HepG2 (cell line): Measurements from ENCODE around the gene GRB10. TPM values are rescaled to one million over a fixed set of nuclear protein-coding genes. Genes with fewer than 3 reads are reported as not detected.

Source experiments
- MIXL1 ChIP-seq: IDR thresholded peaks from 2 replicates; pipeline ENCODE4 v1.6.1; 2016
- SNAPC2 ChIP-seq: sonication (generic); formaldehyde crosslinking; IDR thresholded peaks from 2 replicates; pipeline ENCODE4 v1.8.1; 2022; ENCODE audit warnings: mild to moderate bottlenecking, missing genetic modification reagents
- ZNF891 ChIP-seq: sonication (generic); formaldehyde crosslinking; IDR thresholded peaks from 2 replicates; pipeline ENCODE4 v1.5.0; 2020; ENCODE audit warnings: mild to moderate bottlenecking, missing genetic modification reagents
- ZSCAN21 ChIP-seq: sonication (generic); formaldehyde crosslinking; IDR thresholded peaks from 2 replicates; pipeline ENCODE4 v1.8.0; 2022; ENCODE audit warnings: mild to moderate bottlenecking, missing genetic modification reagents, moderate library complexity, borderline replicate concordance
- polyA plus RNA-seq, 8 experiments: library from polyadenylated mRNA; depleted of rRNA in 3 of 8; stranded (reverse) in 7 of 8; unstranded in 1 of 8; fragments of >200 nt; fragmentation: Illumina TruSeq in 4 of 8; extraction: Trizol in 4 of 8; gene quantifications; 2 replicates each; pipeline versions ENCODE4 v1.2.1 to v1.2.3, GENCODE V29; 2011 to 2016; ENCODE audit warnings: low read depth in 4 of 8, missing spikeins in 1 of 8, mixed read lengths in 1 of 8; ENCODE audit not compliant: insufficient read depth in 1 of 8
- total RNA-seq, 5 experiments: library from RNA; depleted of rRNA; stranded (reverse); fragments of >200 nt; fragmentation: Illumina TruSeq; extraction: Trizol; gene quantifications; 2 replicates each; pipeline ENCODE4 v1.2.3, GENCODE V29; 2016; ENCODE audit warnings: low read depth in 1 of 5
- TF ChIP-seq, protein P1 (sequence below): sonication (generic); formaldehyde crosslinking; IDR thresholded peaks from 2 replicates; pipeline ENCODE4 v1.4.0; 2020; ENCODE audit warnings: missing genetic modification reagents
- TF ChIP-seq, protein P2 (sequence below): sonication (generic); formaldehyde crosslinking; IDR thresholded peaks from 2 replicates; pipeline ENCODE4 v1.9.0; 2022; ENCODE audit warnings: low read depth, missing genetic modification reagents

The GRB10 gene
- total and polyA plus RNA-seq, 2 of the 13 experiments (the other 11 are each of a cell fraction or from before 2014, with no cell fraction given), result 4.0 to 6.8 TPM

DNA sequence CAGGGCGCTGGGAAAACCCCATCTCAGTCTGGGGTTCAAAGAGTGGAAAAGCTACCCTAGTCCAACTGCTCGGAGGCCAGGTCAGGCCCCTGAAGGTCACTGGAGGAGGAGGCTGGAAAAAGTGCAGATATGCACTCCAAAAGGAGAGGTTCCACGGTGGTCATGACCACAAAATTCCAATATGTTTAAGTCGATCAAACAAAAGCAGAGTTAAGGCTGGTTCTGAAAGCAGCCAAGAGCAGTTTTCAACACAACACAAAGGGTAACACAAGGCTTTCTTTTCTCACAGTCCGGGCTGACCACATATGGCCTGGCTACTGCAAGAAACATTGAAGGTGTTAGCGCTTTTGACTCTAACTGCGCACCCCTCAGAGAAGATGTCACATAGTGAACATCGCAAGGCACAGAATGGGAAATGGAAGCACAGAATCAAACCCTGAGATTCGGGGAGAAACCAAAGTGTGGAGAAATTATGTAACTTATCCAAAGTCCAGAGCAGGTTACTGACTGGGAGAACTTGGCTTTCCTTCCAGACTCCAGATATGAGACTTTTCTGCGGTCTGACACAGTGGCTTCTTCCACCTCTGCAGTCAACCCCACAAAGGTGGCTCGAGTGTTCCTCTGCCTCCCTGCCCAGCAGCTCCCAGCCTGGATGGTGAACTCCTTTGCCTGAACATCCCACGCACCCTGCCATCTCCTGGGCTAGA lies 1.3 kb upstream of the GRB10 start (continued):
- TF ChIP-seq, protein P1, sequence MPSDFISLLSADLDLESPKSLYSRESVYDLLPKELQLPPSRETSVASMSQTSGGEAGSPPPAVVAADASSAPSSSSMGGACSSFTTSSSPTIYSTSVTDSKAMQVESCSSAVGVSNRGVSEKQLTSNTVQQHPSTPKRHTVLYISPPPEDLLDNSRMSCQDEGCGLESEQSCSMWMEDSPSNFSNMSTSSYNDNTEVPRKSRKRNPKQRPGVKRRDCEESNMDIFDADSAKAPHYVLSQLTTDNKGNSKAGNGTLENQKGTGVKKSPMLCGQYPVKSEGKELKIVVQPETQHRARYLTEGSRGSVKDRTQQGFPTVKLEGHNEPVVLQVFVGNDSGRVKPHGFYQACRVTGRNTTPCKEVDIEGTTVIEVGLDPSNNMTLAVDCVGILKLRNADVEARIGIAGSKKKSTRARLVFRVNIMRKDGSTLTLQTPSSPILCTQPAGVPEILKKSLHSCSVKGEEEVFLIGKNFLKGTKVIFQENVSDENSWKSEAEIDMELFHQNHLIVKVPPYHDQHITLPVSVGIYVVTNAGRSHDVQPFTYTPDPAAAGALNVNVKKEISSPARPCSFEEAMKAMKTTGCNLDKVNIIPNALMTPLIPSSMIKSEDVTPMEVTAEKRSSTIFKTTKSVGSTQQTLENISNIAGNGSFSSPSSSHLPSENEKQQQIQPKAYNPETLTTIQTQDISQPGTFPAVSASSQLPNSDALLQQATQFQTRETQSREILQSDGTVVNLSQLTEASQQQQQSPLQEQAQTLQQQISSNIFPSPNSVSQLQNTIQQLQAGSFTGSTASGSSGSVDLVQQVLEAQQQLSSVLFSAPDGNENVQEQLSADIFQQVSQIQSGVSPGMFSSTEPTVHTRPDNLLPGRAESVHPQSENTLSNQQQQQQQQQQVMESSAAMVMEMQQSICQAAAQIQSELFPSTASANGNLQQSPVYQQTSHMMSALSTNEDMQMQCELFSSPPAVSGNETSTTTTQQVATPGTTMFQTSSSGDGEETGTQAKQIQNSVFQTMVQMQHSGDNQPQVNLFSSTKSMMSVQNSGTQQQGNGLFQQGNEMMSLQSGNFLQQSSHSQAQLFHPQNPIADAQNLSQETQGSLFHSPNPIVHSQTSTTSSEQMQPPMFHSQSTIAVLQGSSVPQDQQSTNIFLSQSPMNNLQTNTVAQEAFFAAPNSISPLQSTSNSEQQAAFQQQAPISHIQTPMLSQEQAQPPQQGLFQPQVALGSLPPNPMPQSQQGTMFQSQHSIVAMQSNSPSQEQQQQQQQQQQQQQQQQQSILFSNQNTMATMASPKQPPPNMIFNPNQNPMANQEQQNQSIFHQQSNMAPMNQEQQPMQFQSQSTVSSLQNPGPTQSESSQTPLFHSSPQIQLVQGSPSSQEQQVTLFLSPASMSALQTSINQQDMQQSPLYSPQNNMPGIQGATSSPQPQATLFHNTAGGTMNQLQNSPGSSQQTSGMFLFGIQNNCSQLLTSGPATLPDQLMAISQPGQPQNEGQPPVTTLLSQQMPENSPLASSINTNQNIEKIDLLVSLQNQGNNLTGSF (CRISPR knock-in tag), result no peak
- TF ChIP-seq, protein P2, sequence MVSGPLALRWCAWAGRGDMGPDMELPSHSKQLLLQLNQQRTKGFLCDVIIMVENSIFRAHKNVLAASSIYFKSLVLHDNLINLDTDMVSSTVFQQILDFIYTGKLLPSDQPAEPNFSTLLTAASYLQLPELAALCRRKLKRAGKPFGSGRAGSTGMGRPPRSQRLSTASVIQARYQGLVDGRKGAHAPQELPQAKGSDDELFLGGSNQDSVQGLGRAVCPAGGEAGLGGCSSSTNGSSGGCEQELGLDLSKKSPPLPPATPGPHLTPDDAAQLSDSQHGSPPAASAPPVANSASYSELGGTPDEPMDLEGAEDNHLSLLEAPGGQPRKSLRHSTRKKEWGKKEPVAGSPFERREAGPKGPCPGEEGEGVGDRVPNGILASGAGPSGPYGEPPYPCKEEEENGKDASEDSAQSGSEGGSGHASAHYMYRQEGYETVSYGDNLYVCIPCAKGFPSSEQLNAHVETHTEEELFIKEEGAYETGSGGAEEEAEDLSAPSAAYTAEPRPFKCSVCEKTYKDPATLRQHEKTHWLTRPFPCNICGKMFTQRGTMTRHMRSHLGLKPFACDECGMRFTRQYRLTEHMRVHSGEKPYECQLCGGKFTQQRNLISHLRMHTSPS (CRISPR knock-in tag), result no peak
- TF ChIP-seq MIXL1 (no peak), ZSCAN21 (no peak), SNAPC2 (CRISPR knock-in tag) (no peak), ZNF891 (CRISPR knock-in tag) (no peak)
